ENCODE data around the gene LARP6.
"Not testable (repeated sequence)": the region's sequence is repeated elsewhere in the genome, so short reads cannot be mapped to it uniquely, and the experiment has no call there.

Gene LARP6

GRCh38 chr15:70853973-70854665 lies at the start of gene LARP6:
Gene LARP6, minus strand, starts transcription at chr15:70854157. Its CDS starts 69 bp downstream, at chr15:70854088.
- DNase-seq = peak; percentile 44
- in situ Hi-C loops (cut with HindIII; ENCODE audit: low pct_ligation_motif_present, low pct_unique_long_range_greater_than_20kb, low sequenced_read_pairs) = no loop called here

- in situ Hi-C loops (cut with HindIII; ENCODE audit: low pct_ligation_motif_present, low pct_unique_long_range_greater_than_20kb, low sequenced_read_pairs) = no loop called here
- peak; percentile 22 for DNase-seq
These were observed 48.1 kb upstream of the LARP6 start for GRCh38 chr15:70902107-70902506.

- DNase-seq = peak; percentile 60
- in situ Hi-C loops (cut with HindIII; ENCODE audit: low pct_ligation_motif_present, low pct_unique_long_range_greater_than_20kb, low sequenced_read_pairs) = no loop called here
These were observed 39.1 kb upstream of the LARP6 start for GRCh38 chr15:70892912-70893560.

GRCh38 chr15:70892002-70892911 lies 38.3 kb upstream of the LARP6 start, which contains the start of the genes LRRC49 and THAP10:
Gene LRRC49, plus strand, starts transcription at chr15:70892826. Its CDS starts 69 bp downstream, at chr15:70892895.
Gene THAP10, minus strand, starts transcription at chr15:70892433. Its CDS starts 161 bp downstream, at chr15:70892272.
- in situ Hi-C loops (cut with HindIII; ENCODE audit: low pct_ligation_motif_present, low pct_unique_long_range_greater_than_20kb, low sequenced_read_pairs) = no loop called here

GRCh38 chr15:70882361-70882760 lies 28.4 kb upstream of the LARP6 start:
- in situ Hi-C loops (cut with HindIII; ENCODE audit: low pct_ligation_motif_present, low pct_unique_long_range_greater_than_20kb, low sequenced_read_pairs) = no loop called here
- DNase-seq = no peak

More at GRCh38 chr15:70892002-70892911, 38.3 kb upstream of the LARP6 start, which contains the start of the genes LRRC49 and THAP10:
- DNase-seq = peak; percentile 91

GRCh38 chr15:70880781-70881180 lies 26.8 kb upstream of the LARP6 start:
- in situ Hi-C loops (cut with HindIII; ENCODE audit: low pct_ligation_motif_present, low pct_unique_long_range_greater_than_20kb, low sequenced_read_pairs) = no loop called here
- no peak for DNase-seq

- in situ Hi-C loops (cut with HindIII; ENCODE audit: low pct_ligation_motif_present, low pct_unique_long_range_greater_than_20kb, low sequenced_read_pairs) = no loop called here
- no peak for DNase-seq
These were observed 25.4 kb upstream of the LARP6 start for GRCh38 chr15:70879401-70879800.

- no peak for DNase-seq
- in situ Hi-C loops (cut with HindIII; ENCODE audit: low pct_ligation_motif_present, low pct_unique_long_range_greater_than_20kb, low sequenced_read_pairs) = no loop called here
These were observed 22.7 kb upstream of the LARP6 start for GRCh38 chr15:70876683-70877082.

GRCh38 chr15:70876011-70876410 lies 22.1 kb upstream of the LARP6 start:
- no peak for DNase-seq
- in situ Hi-C loops (cut with HindIII; ENCODE audit: low pct_ligation_motif_present, low pct_unique_long_range_greater_than_20kb, low sequenced_read_pairs) = no loop called here

- in situ Hi-C loops (cut with HindIII; ENCODE audit: low pct_ligation_motif_present, low pct_unique_long_range_greater_than_20kb, low sequenced_read_pairs) = no loop called here
- peak; percentile 42 for DNase-seq
These were observed 21.2 kb upstream of the LARP6 start for GRCh38 chr15:70875001-70875782.

GRCh38 chr15:70873232-70874054 lies 19.5 kb upstream of the LARP6 start:
- in situ Hi-C loops (cut with HindIII; ENCODE audit: low pct_ligation_motif_present, low pct_unique_long_range_greater_than_20kb, low sequenced_read_pairs) = no loop called here

GRCh38 chr15:70871490-70871889 lies 17.5 kb upstream of the LARP6 start:
- in situ Hi-C loops (cut with HindIII; ENCODE audit: low pct_ligation_motif_present, low pct_unique_long_range_greater_than_20kb, low sequenced_read_pairs); DNase-seq: not testable (repeated sequence)

More at GRCh38 chr15:70873232-70874054, 19.5 kb upstream of the LARP6 start:
- DNase-seq = no peak

- no peak for DNase-seq
- in situ Hi-C loops (cut with HindIII; ENCODE audit: low pct_ligation_motif_present, low pct_unique_long_range_greater_than_20kb, low sequenced_read_pairs) = no loop called here
These were observed 16.1 kb upstream of the LARP6 start for GRCh38 chr15:70870051-70870450.

- DNase-seq = no peak
- in situ Hi-C loops (cut with HindIII; ENCODE audit: low pct_ligation_motif_present, low pct_unique_long_range_greater_than_20kb, low sequenced_read_pairs) = no loop called here
These were observed 15.4 kb upstream of the LARP6 start for GRCh38 chr15:70869346-70869745.

- in situ Hi-C loops (cut with HindIII; ENCODE audit: low pct_ligation_motif_present, low pct_unique_long_range_greater_than_20kb, low sequenced_read_pairs) = no loop called here
- DNase-seq = no peak
These were observed 14.0 kb upstream of the LARP6 start for GRCh38 chr15:70867911-70868467.

GRCh38 chr15:70866982-70867641 lies 13.2 kb upstream of the LARP6 start:
- no peak for DNase-seq
- in situ Hi-C loops (cut with HindIII; ENCODE audit: low pct_ligation_motif_present, low pct_unique_long_range_greater_than_20kb, low sequenced_read_pairs) = no loop called here

All from ACHN (cell line).